ENCODE data around the gene GNPAT. TPM values are rescaled to one million over a fixed set of nuclear protein-coding genes. Genes with fewer than 3 reads are reported as not detected.
A peak's percentile ranks its signal among the peaks of the same experiment; 100 is the strongest.

Gene GNPAT
- 10 to 100 TPM; 38.5 to 45.8 TPM for total RNA-seq

- ATAC-seq = peak; percentile 98
- Mint-ChIP-seq H3K27me3 (no peaks in the 10 kb centered on the region), H3K4me3 (peak within 1 kb of the TSS; percentile 94), H3K9me3 (ENCODE audit: low read depth) (no peaks in the 10 kb centered on the region), H3K36me3 (peaks cover 47% of the 10 kb centered on the region), H3K27ac (peak within 1 kb of the TSS; percentile 92), H3K4me1 (peaks cover 55% of the 10 kb centered on the region)
- DNase-seq = peak; percentile 92
- CTCF ChIA-PET = interaction anchor here (0.9 to 1.5 kb wide), 5 partner anchors 17 to 96 kb away, joined by 3 to 6 read pairs (median 4); partner anchors contain the start of gene EXOC8
Measured at GRCh38 chr1:231240883-231241735, at the start of gene GNPAT. Gene GNPAT (plus strand): TSS chr1:231241212. CDS start chr1:231241379, 167 bp downstream.

DNA sequence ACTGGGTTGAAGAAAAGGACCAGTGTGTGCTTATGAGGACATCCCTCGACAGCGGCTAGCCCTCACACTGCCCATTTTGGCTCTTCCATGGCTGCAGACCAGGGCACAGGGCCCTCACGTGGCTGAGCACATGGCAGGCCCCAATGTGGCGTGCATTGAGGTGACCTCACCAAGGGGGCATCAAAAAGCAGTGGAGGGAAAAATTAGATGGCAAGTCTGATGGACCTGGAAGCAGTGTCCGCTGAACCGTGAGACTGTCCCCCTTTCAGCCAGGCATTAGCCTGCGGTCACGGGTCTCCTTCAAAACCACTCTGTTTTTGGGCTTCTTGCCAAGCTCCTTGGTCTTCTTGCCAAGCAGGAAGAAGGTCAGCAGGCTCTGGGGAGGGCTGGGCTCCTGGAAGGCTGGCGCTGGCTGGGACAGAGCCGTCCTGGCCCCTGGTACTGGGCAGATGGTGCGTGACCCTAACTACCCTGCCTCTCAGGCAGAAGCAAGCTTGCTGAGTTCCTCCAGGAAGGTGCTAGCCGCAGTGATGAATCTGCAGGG, 48.3 kb upstream of the GNPAT start:
- H3K4me1 Mint-ChIP-seq = no peaks in the 10 kb centered on the region
- no peak for ATAC-seq
- no peak overlapping the region for H3K27ac Mint-ChIP-seq
- no peaks in the 10 kb centered on the region for H3K9me3 Mint-ChIP-seq (ENCODE audit: low read depth)
- CTCF ChIA-PET = no interaction called here
- peaks cover 24% of the 10 kb centered on the region for H3K27me3 Mint-ChIP-seq
- H3K36me3 Mint-ChIP-seq = no peaks in the 10 kb centered on the region
- no peak for DNase-seq
- no peak overlapping the region for H3K4me3 Mint-ChIP-seq

- Mint-ChIP-seq H3K27me3 (peaks cover 14% of the 10 kb centered on the region), H3K4me3 (no peak overlapping the region), H3K9me3 (ENCODE audit: low read depth) (no peaks in the 10 kb centered on the region), H3K36me3 (no peaks in the 10 kb centered on the region), H3K27ac (no peak overlapping the region), H3K4me1 (no peaks in the 10 kb centered on the region)
- CTCF ChIA-PET = no interaction called here
- ATAC-seq (no peak), DNase-seq (no peak)
Measured at GRCh38 chr1:231193710-231194340, 47.2 kb upstream of the GNPAT start.

GRCh38 chr1:231194476-231194842, 46.6 kb upstream of the GNPAT start:
- H3K27me3 Mint-ChIP-seq = peaks cover 9% of the 10 kb centered on the region
- H3K4me1 Mint-ChIP-seq = no peaks in the 10 kb centered on the region
- no peaks in the 10 kb centered on the region for H3K9me3 Mint-ChIP-seq (ENCODE audit: low read depth)
- DNase-seq (no peak), ATAC-seq (no peak)
- H3K27ac Mint-ChIP-seq = no peak overlapping the region
- H3K36me3 Mint-ChIP-seq = no peaks in the 10 kb centered on the region
- H3K4me3 Mint-ChIP-seq = no peak overlapping the region
- CTCF ChIA-PET = no interaction called here

- no peaks in the 10 kb centered on the region for H3K4me1 Mint-ChIP-seq
- no peak for ATAC-seq
- CTCF ChIA-PET = no interaction called here
- H3K27ac Mint-ChIP-seq = no peak overlapping the region
- H3K27me3 Mint-ChIP-seq = peaks cover 9% of the 10 kb centered on the region
- no peaks in the 10 kb centered on the region for H3K36me3 Mint-ChIP-seq
- DNase-seq = no peak
- no peaks in the 10 kb centered on the region for H3K9me3 Mint-ChIP-seq (ENCODE audit: low read depth)
- H3K4me3 Mint-ChIP-seq = no peak overlapping the region
Measured at GRCh38 chr1:231194843-231195516, 46.0 kb upstream of the GNPAT start.

DNA sequence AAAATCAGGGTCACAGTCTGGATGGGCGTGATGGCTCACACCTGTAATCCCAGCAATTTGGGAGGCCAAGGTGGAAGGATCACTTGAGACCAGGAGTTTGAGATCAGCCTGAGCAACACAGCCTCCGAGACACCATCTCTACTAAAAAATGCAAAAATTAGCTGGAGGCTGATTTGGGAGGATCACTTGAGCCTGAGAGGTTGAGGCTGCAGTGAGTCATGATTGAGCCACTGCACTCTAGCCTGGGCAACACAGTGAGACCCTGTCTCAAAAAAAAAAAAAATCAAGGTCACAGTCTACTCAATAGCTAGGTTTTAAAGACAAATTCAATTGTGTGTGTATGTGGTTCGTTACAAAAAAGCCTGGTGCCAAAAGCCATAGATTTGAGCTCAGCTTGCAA, 44.7 kb upstream of the GNPAT start:
- no peaks in the 10 kb centered on the region for H3K36me3 Mint-ChIP-seq
- no peak for DNase-seq
- no peaks in the 10 kb centered on the region for H3K9me3 Mint-ChIP-seq (ENCODE audit: low read depth)
- H3K4me1 Mint-ChIP-seq = no peaks in the 10 kb centered on the region
- H3K27ac Mint-ChIP-seq = no peak overlapping the region
- H3K4me3 Mint-ChIP-seq = no peak overlapping the region
- CTCF ChIA-PET = interaction anchor here (1.2 kb wide), 1 partner anchor 11 kb away, joined by 6 read pairs; no protein-coding TSS in a partner anchor
- no peak for ATAC-seq
- peaks cover 9% of the 10 kb centered on the region for H3K27me3 Mint-ChIP-seq

DNA sequence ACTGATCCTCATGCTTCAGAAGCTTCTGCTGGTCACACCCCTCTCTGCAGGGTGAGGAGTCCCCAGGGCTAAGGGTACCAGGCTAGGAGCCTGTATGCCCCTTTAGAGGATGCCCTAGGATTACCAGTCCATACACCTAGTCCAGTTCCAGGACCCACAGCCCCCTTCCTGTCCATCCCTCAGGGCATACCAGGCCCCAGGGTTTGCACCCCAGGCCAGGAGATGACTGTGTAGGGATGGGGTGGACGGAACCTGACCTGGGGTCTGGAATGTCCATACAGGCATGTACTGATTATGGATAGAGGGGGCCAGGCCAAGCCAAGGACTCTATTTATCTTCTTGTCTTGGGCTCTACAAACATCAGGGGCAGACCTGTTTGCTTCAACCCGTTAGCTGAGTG, 44.3 kb upstream of the GNPAT start:
- Mint-ChIP-seq H3K36me3 (no peaks in the 10 kb centered on the region), H3K27ac (no peak overlapping the region), H3K9me3 (ENCODE audit: low read depth) (no peaks in the 10 kb centered on the region), H3K4me1 (peaks cover 1% of the 10 kb centered on the region), H3K27me3 (peaks cover 10% of the 10 kb centered on the region), H3K4me3 (no peak overlapping the region)
- DNase-seq (no peak), ATAC-seq (no peak)
- CTCF ChIA-PET = interaction anchor here (1.2 kb wide), 1 partner anchor 10 kb away, joined by 6 read pairs; no protein-coding TSS in a partner anchor

- Mint-ChIP-seq H3K4me3 (no peak overlapping the region), H3K4me1 (peaks cover 12% of the 10 kb centered on the region), H3K36me3 (no peaks in the 10 kb centered on the region), H3K27ac (no peak overlapping the region), H3K9me3 (ENCODE audit: low read depth) (no peaks in the 10 kb centered on the region), H3K27me3 (peaks cover 15% of the 10 kb centered on the region)
- ATAC-seq (no peak), DNase-seq (no peak)
- CTCF ChIA-PET = no interaction called here
Measured at GRCh38 chr1:231199868-231200267, 41.1 kb upstream of the GNPAT start.

DNA sequence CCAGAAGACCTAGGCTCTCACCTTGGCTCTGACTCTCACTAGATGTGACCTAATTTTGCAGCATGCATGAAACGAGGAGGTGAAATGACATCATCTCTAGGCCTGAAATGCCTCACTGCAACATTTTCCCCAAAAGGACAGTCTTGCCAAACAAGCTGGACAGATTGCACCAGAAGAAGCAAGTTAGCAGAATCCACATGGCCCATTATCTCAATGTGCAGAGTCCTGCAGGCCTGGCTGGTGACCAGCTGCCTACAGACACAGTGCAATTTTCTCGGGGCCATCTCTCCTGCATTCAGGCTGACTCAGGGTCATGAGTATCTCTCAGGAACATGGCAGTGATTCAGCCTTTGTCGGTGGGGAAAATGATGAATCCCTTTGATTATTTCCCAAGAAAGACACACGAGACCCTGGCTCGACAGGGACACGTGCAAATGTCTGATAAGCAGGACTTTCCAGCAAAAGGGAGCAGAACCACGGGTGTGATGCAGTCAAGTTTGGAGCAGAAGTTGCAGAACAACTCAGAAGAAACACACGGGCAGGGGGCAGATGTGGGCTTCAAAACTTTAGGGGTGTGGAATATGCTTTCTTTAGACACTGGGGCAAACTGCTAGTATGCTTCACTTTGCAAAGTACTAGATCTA, 40.5 kb upstream of the GNPAT start:
- Mint-ChIP-seq H3K9me3 (ENCODE audit: low read depth) (no peaks in the 10 kb centered on the region), H3K36me3 (no peaks in the 10 kb centered on the region), H3K27ac (no peak overlapping the region), H3K4me3 (no peak overlapping the region), H3K4me1 (peaks cover 12% of the 10 kb centered on the region), H3K27me3 (peaks cover 17% of the 10 kb centered on the region)
- DNase-seq (no peak), ATAC-seq (no peak)
- CTCF ChIA-PET = no interaction called here

- H3K4me3 Mint-ChIP-seq = no peak overlapping the region
Measured at GRCh38 chr1:231201375-231201978, 39.5 kb upstream of the GNPAT start.

DNA sequence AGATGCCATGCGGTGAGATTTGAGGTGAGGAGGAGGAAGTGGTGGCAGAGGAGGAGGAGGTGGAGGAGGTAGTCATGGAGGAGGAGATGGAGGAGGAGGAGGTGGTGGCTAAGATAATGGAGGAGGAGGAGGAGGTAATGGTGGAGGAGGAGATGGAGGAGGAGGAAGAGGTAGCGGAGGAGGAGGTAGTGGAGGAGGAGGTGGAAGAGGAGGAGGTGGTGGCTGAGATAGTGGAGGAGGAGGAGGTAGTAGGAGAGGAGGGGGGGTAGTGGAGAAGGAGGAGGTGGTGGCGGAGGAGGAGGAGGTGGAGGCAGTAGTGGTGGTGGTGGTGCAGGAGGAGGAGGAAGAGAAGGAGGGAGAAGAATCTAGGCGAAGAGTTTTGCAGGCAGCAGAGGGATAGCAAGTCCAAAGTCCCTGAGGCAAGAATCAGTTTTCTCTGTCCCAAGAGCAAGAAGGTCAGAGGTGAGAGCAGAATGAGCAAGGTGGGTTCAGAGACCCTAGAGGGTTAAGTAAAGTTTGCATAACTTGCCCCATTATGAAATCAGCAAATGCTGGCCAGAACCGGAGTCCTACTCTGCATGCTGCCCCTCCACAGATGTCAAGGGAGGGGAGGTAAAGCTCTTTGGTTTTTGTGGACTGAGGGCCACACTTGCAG, 38.9 kb upstream of the GNPAT start:
- no peak overlapping the region for H3K4me3 Mint-ChIP-seq
- no peak overlapping the region for H3K27ac Mint-ChIP-seq

More at GRCh38 chr1:231201375-231201978, 39.5 kb upstream of the GNPAT start:
- Mint-ChIP-seq H3K27ac (no peak overlapping the region), H3K9me3 (ENCODE audit: low read depth) (no peaks in the 10 kb centered on the region), H3K36me3 (no peaks in the 10 kb centered on the region), H3K27me3 (peaks cover 12% of the 10 kb centered on the region), H3K4me1 (peaks cover 12% of the 10 kb centered on the region)
- ATAC-seq (no peak), DNase-seq (no peak)
- CTCF ChIA-PET = no interaction called here

DNA sequence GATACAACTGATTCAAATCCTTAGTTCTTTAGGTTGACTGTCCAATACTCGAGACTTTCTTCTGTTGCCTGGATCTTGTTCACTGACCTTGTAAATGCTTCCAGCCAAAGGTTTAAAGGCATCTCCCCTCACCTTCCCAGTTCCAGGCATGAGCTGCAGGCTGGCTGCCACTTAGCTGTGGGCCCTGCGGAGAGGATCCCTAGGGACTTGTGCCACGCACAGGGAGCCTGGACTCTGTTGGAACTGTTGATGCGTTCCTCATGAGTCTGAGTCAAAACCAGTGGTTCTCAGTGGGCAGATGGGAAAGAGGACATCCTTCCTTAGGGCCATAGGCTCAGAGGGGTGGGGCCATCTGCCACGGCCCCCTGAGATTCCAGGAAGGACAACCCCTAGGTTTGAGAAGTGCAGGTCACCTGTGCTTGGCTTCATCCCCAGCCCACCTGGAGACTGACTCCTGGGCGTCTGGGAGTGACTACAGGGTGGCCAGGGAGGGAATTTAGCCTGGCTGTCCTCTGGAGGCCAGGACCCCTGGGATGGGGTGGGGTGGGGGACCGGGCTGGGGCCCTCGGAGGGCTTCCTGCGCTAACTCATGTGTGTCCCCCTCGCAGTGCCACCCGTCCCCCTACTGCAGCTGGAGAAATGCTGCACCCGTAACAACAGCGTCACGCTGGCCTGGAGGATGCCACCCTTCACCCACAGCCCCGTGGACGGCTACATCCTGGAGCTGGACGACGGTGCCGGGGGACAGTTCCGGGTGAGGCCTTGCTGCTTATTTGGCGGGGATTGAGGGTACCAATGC, 37.6 kb upstream of the GNPAT start:
- H3K27me3 Mint-ChIP-seq = peaks cover 12% of the 10 kb centered on the region
- DNase-seq (no peak), ATAC-seq (no peak)
- no peaks in the 10 kb centered on the region for H3K36me3 Mint-ChIP-seq
- peaks cover 12% of the 10 kb centered on the region for H3K4me1 Mint-ChIP-seq
- no peak overlapping the region for H3K27ac Mint-ChIP-seq
- no peak overlapping the region for H3K4me3 Mint-ChIP-seq
- CTCF ChIA-PET = no interaction called here
- H3K9me3 Mint-ChIP-seq (ENCODE audit: low read depth) = no peaks in the 10 kb centered on the region

More for the DNA sequence above, 38.9 kb upstream of the GNPAT start:
- H3K27me3 Mint-ChIP-seq = peaks cover 12% of the 10 kb centered on the region
- H3K9me3 Mint-ChIP-seq (ENCODE audit: low read depth) = no peaks in the 10 kb centered on the region
- CTCF ChIA-PET = no interaction called here
- H3K4me1 Mint-ChIP-seq = peaks cover 12% of the 10 kb centered on the region
- H3K36me3 Mint-ChIP-seq = no peaks in the 10 kb centered on the region
- ATAC-seq (no peak), DNase-seq (no peak)
